Measurements from ENCODE around the gene TBC1D24.

TBC1D24 gene

GRCh38 chr16:2495041-2495440 is 20.1 kb downstream of the TBC1D24 start:
- WGBS (ENCODE audit: extremely low coverage, insufficient coverage, insufficient read length): no CpG with 5 or more reads among the region's 5 CpGs
- no peaks in the 10 kb centered on the region for H3K9me3 ChIP-seq (ENCODE audit: insufficient read depth, low read depth, low read length)
- H3K4ac ChIP-seq (ENCODE audit: low read depth, low read length): no peak overlapping the region
- no peak for DNase-seq
- no peak overlapping the region for H4K8ac ChIP-seq (ENCODE audit: low read depth, low read length)
- H3K9ac ChIP-seq (ENCODE audit: low read length): no peak overlapping the region
- H3K4me3 ChIP-seq (ENCODE audit: low read depth, low read length): no peak overlapping the region
- no peaks in the 10 kb centered on the region for H3K79me2 ChIP-seq (ENCODE audit: control insufficient read depth, insufficient read depth, low read length, poor library complexity)
- H2AK5ac ChIP-seq (ENCODE audit: low read length): no peak overlapping the region
- H2BK120ac ChIP-seq (ENCODE audit: insufficient read depth, low read length, poor library complexity): no peak overlapping the region
- H3K4me2 ChIP-seq (ENCODE audit: low read length): no peak overlapping the region
- H2AFZ ChIP-seq (ENCODE audit: insufficient read depth, low read length, poor library complexity): no peak overlapping the region
- H4K91ac ChIP-seq (ENCODE audit: low read depth, low read length): no peak overlapping the region
- H3K27me3 ChIP-seq (ENCODE audit: insufficient read depth, low read length): no peaks in the 10 kb centered on the region
- H2BK5ac ChIP-seq (ENCODE audit: low read depth, low read length, poor library complexity): no peak overlapping the region
- no peak overlapping the region for H3K18ac ChIP-seq (ENCODE audit: low read length)
- H3K14ac ChIP-seq (ENCODE audit: low read length): no peak overlapping the region
- no peak overlapping the region for H2BK12ac ChIP-seq (ENCODE audit: low read length)
- H3K79me1 ChIP-seq (ENCODE audit: low read length): no peaks in the 10 kb centered on the region
- no peak overlapping the region for H4K12ac ChIP-seq (ENCODE audit: low read depth, low read length)
- H3K36me3 ChIP-seq (ENCODE audit: control insufficient read depth in 1 of 2, insufficient read depth in 2 of 2, low read length in 2 of 2): peaks cover 17 to 20% of the 10 kb centered on the region in 2 experiments
- H3K4me1 ChIP-seq (ENCODE audit: control insufficient read depth in 1 of 2, insufficient read depth in 2 of 2, low read length in 2 of 2): peaks cover 0 to 2% of the 10 kb centered on the region in 2 experiments
- no peak overlapping the region for H3K23ac ChIP-seq (ENCODE audit: low read length)
- H3K27ac ChIP-seq (ENCODE audit: low read depth, low read length): no peak overlapping the region

- Histone ChIP-seq H3K23ac (ENCODE audit: low read length) (no peak overlapping the region), H3K4ac (ENCODE audit: low read depth, low read length) (no peak overlapping the region), H3K9ac (ENCODE audit: low read length) (no peak overlapping the region), H3K18ac (ENCODE audit: low read length) (no peak overlapping the region), H3K27me3 (ENCODE audit: insufficient read depth, low read length) (no peaks in the 10 kb centered on the region), H2BK120ac (ENCODE audit: insufficient read depth, low read length, poor library complexity) (no peak overlapping the region), H3K27ac (ENCODE audit: low read depth, low read length) (no peak overlapping the region), H2BK5ac (ENCODE audit: low read depth, low read length, poor library complexity) (no peak overlapping the region), H3K36me3 (ENCODE audit: control insufficient read depth in 1 of 2, insufficient read depth in 2 of 2, low read length in 2 of 2) (peaks cover 17 to 20% of the 10 kb centered on the region in 2 experiments), H3K4me1 (ENCODE audit: control insufficient read depth in 1 of 2, insufficient read depth in 2 of 2, low read length in 2 of 2) (peaks cover 0 to 2% of the 10 kb centered on the region in 2 experiments), H3K14ac (ENCODE audit: low read length) (no peak overlapping the region), H3K4me2 (ENCODE audit: low read length) (no peak overlapping the region), H2AFZ (ENCODE audit: insufficient read depth, low read length, poor library complexity) (no peak overlapping the region), H3K4me3 (ENCODE audit: low read depth, low read length) (no peak overlapping the region), H3K79me2 (ENCODE audit: control insufficient read depth, insufficient read depth, low read length, poor library complexity) (no peaks in the 10 kb centered on the region), H2BK12ac (ENCODE audit: low read length) (no peak overlapping the region), H2AK5ac (ENCODE audit: low read length) (no peak overlapping the region), H4K8ac (ENCODE audit: low read depth, low read length) (no peak overlapping the region), H3K79me1 (ENCODE audit: low read length) (no peaks in the 10 kb centered on the region), H4K91ac (ENCODE audit: low read depth, low read length) (no peak overlapping the region), H4K12ac (ENCODE audit: low read depth, low read length) (no peak overlapping the region), H3K9me3 (ENCODE audit: insufficient read depth, low read depth, low read length) (no peaks in the 10 kb centered on the region)
- DNase-seq: no peak
- WGBS (ENCODE audit: extremely low coverage, insufficient coverage, insufficient read length): no CpG with 5 or more reads among the region's 62 CpGs
Measured at GRCh38 chr16:2496223-2497115, 21.5 kb downstream of the TBC1D24 start.

GRCh38 chr16:2497116-2497630 is 22.2 kb downstream of the TBC1D24 start:
- H3K36me3 ChIP-seq (ENCODE audit: control insufficient read depth in 1 of 2, insufficient read depth in 2 of 2, low read length in 2 of 2): peaks cover 17 to 20% of the 10 kb centered on the region in 2 experiments
- no peak overlapping the region for H3K18ac ChIP-seq (ENCODE audit: low read length)
- peak in 1 of 2 donors; percentile 67 for DNase-seq
- no peak overlapping the region for H3K27ac ChIP-seq (ENCODE audit: low read depth, low read length)
- peaks cover 0 to 2% of the 10 kb centered on the region in 2 experiments for H3K4me1 ChIP-seq (ENCODE audit: control insufficient read depth in 1 of 2, insufficient read depth in 2 of 2, low read length in 2 of 2)
- H4K8ac ChIP-seq (ENCODE audit: low read depth, low read length): no peak overlapping the region
- H3K23ac ChIP-seq (ENCODE audit: low read length): no peak overlapping the region
- no peak overlapping the region for H3K4me2 ChIP-seq (ENCODE audit: low read length)
- H2BK12ac ChIP-seq (ENCODE audit: low read length): no peak overlapping the region
- H3K14ac ChIP-seq (ENCODE audit: low read length): no peak overlapping the region
- no peak overlapping the region for H4K91ac ChIP-seq (ENCODE audit: low read depth, low read length)
- H4K12ac ChIP-seq (ENCODE audit: low read depth, low read length): no peak overlapping the region
- no peak overlapping the region for H2AFZ ChIP-seq (ENCODE audit: insufficient read depth, low read length, poor library complexity)
- H2BK120ac ChIP-seq (ENCODE audit: insufficient read depth, low read length, poor library complexity): no peak overlapping the region
- no peak overlapping the region for H2AK5ac ChIP-seq (ENCODE audit: low read length)
- no peak overlapping the region for H2BK5ac ChIP-seq (ENCODE audit: low read depth, low read length, poor library complexity)
- H3K79me1 ChIP-seq (ENCODE audit: low read length): no peaks in the 10 kb centered on the region
- H3K4me3 ChIP-seq (ENCODE audit: low read depth, low read length): no peak overlapping the region
- WGBS (ENCODE audit: extremely low coverage, insufficient coverage, insufficient read length): no CpG with 5 or more reads among the region's 21 CpGs
- no peaks in the 10 kb centered on the region for H3K79me2 ChIP-seq (ENCODE audit: control insufficient read depth, insufficient read depth, low read length, poor library complexity)
- no peak overlapping the region for H3K4ac ChIP-seq (ENCODE audit: low read depth, low read length)
- H3K9ac ChIP-seq (ENCODE audit: low read length): no peak overlapping the region
- H3K9me3 ChIP-seq (ENCODE audit: insufficient read depth, low read depth, low read length): no peaks in the 10 kb centered on the region
- H3K27me3 ChIP-seq (ENCODE audit: insufficient read depth, low read length): no peaks in the 10 kb centered on the region

- DNase-seq: no peak
- no peak overlapping the region for H3K23ac ChIP-seq (ENCODE audit: low read length)
- no CpG with 5 or more reads among the region's 26 CpGs for WGBS (ENCODE audit: extremely low coverage, insufficient coverage, insufficient read length)
- no peak overlapping the region for H2BK120ac ChIP-seq (ENCODE audit: insufficient read depth, low read length, poor library complexity)
- H2BK12ac ChIP-seq (ENCODE audit: low read length): no peak overlapping the region
- H4K91ac ChIP-seq (ENCODE audit: low read depth, low read length): no peak overlapping the region
- H3K9me3 ChIP-seq (ENCODE audit: insufficient read depth, low read depth, low read length): no peaks in the 10 kb centered on the region
- no peak overlapping the region for H4K12ac ChIP-seq (ENCODE audit: low read depth, low read length)
- H3K18ac ChIP-seq (ENCODE audit: low read length): no peak overlapping the region
- H3K4me2 ChIP-seq (ENCODE audit: low read length): no peak overlapping the region
- no peak overlapping the region for H3K14ac ChIP-seq (ENCODE audit: low read length)
- no peak overlapping the region for H3K4me3 ChIP-seq (ENCODE audit: low read depth, low read length)
- no peak overlapping the region for H2AK5ac ChIP-seq (ENCODE audit: low read length)
- H3K79me1 ChIP-seq (ENCODE audit: low read length): no peaks in the 10 kb centered on the region
- no peak overlapping the region for H4K8ac ChIP-seq (ENCODE audit: low read depth, low read length)
- H3K9ac ChIP-seq (ENCODE audit: low read length): no peak overlapping the region
- H2BK5ac ChIP-seq (ENCODE audit: low read depth, low read length, poor library complexity): no peak overlapping the region
- H3K36me3 ChIP-seq (ENCODE audit: control insufficient read depth in 1 of 2, insufficient read depth in 2 of 2, low read length in 2 of 2): peaks cover 17 to 20% of the 10 kb centered on the region in 2 experiments
- H3K79me2 ChIP-seq (ENCODE audit: control insufficient read depth, insufficient read depth, low read length, poor library complexity): no peaks in the 10 kb centered on the region
- no peak overlapping the region for H2AFZ ChIP-seq (ENCODE audit: insufficient read depth, low read length, poor library complexity)
- H3K4ac ChIP-seq (ENCODE audit: low read depth, low read length): no peak overlapping the region
- peaks cover 2 to 3% of the 10 kb centered on the region in 2 experiments for H3K4me1 ChIP-seq (ENCODE audit: control insufficient read depth in 1 of 2, insufficient read depth in 2 of 2, low read length in 2 of 2)
- no peaks in the 10 kb centered on the region for H3K27me3 ChIP-seq (ENCODE audit: insufficient read depth, low read length)
- no peak overlapping the region for H3K27ac ChIP-seq (ENCODE audit: low read depth, low read length)
Measured at GRCh38 chr16:2497695-2498484, 23.0 kb downstream of the TBC1D24 start.

Measured in trophoblast cell (in vitro differentiated cells and primary cell).